ENCODE data around the gene DTX2.
"Not testable (repeated sequence)": the region's sequence is repeated elsewhere in the genome, so short reads cannot be mapped to it uniquely, and the experiment has no call there.

The DTX2 gene

DNA sequence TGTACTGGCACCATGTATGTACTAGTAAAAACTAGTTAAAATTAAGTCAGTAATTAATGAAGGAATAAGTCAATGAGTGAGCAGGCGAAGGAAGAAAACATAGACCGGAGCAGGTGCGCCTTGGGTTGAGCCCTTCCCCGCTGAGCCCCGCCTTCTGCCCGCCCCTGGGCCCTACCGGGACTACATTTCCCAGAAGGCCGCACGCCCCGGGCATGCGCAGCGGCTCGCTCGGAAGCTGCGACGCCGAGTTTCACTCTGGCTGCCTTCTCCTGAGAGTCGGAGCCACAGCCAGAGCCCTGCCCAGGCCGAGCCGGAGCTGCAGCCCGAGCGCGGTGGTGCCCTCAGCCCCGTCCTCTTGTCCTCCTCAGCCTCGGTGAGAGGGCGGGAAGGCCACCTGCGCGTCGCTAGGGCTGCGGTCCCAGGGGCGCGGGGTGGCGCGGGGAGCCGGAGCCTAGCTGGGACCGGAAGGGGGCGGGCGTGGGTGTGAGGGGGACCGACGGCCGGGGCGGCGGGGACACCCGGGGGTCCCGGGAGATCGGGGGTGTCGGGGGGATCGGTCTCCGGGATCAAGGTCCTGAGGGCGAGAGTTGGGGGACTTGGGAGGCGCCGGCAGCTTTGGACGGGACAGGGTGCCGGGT is at the start of gene DTX2:
DTX2 (plus strand) TSS at position 246 of the 638 bp plus-strand sequence. CDS start 18,801 bp downstream, outside the sequence.
- DNase-seq = not testable (repeated sequence)

DNA sequence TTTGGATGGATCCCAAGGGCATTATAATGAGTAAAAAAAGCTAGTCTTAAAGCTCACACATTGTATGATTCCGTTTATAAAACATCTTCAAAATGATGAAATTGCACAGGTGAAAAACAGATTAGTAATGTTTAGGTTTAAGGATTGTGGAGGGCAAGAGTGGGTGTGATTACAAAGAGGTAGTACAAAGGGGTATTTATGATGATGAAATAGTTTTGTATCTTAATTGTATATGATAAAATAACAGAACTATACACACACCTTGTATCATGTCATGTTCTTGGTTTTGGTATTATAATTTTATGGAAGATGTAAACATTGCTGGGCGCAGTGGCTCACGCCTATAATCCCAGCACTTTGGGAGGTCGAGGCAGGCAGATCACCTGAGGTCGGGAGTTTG is 49.3 kb upstream of the DTX2 start:
- DNase-seq = no peak

- not testable (repeated sequence) for DNase-seq
Observed at GRCh38 chr7:76417654-76418310, 43.7 kb upstream of the DTX2 start.

DNA sequence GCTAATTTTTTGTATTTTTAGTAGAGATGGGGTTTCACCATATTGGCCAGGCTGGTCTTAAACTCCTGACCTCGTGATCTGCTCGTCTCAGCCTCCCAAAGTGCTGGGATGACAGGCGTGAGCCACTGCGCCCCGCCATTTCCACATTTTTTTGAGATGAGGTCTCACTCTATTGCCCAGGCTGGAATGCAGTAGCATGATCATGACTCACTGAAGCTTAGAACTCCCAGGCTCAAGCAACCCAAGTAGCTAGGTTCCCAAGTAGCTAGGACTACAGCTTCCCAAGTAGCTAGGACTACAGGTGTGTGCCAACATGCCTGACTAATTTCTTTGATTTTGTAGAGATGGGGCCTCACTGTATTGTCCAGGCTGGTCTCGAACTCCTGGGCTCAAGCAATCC is 40.4 kb upstream of the DTX2 start:
- not testable (repeated sequence) for DNase-seq

DNA sequence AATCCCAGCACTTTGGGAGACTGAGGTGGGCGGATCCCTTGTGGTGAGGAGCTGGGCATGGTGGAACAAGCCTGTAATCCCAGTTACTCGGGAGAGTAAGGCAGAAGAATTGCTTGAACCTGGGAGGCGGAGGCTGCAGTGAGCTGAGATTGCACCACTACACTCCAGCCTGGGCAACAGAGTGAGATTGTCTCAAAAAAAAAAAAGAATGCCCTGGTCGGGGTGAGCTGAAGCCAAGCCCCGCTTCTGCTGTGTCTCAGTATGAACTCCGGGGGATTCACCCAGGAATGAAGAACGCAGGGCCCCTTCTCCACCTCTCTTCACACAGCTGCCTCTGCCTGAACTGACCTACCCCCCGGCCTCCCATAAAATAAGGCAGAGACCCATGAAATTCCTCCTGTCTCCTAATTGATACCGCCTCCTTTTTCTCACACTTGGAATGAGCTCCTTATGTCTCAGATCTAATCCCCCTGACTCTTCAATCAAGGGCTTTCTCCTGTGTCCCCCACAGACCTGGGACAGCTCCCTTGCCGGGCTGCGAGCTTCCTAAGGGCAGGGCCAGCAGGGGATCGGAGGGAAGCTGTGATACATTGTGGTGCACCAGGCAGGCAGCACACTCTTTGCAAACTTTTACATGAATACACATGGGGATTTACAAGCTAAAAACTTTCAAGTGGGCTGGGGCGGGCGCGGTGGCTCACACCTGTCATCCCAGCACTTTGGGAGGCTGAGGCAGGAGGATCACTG is 37.7 kb upstream of the DTX2 start:
- DNase-seq = no peak

- DNase-seq = no peak
Observed at GRCh38 chr7:76424413-76425111, 36.9 kb upstream of the DTX2 start, which contains the start of gene ZP3. TSS of gene ZP3 (plus strand) at chr7:76424950. CDS start at chr7:76424965, 15 bp downstream.

DNA sequence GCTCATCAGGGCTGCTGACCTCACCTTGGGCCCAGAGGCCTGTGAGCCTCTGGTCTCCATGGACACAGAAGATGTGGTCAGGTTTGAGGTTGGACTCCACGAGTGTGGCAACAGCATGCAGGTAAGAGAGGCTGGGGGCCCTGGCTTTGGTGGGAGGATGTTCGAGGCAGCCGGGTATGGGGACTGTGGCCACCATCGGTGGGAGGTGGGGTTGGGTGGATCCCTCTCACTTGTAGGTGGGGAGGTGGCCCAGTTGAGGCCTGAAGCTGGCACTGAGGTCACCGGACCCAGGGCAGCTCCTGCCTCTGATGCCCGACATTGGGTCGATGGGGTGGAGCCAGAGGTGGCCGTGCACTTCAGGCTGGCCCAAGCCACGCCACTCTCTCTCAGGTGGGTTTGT is 36.4 kb upstream of the DTX2 start:
- no peak for DNase-seq

DNA sequence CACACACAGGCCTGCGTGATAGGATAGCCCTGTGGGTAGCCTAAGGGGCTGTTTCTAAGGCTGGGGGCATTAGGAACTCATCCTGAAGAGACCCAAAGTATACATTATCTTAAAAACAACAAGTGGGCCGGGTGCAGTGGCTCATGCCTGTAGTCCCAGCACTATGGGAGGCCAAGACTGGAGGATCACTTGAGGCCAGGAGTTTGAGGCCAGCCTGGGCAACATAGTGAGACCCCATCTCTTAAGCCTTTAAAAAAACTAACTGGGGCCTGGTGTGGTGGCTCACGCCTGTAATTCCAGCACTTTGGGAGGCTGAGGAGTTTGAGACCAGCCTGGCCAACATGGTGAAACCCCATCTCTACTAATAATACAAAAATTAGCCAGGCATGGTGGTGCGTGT is 36.0 kb upstream of the DTX2 start:
- not testable (repeated sequence) for DNase-seq

GRCh38 chr7:76426246-76426645 is 35.3 kb upstream of the DTX2 start:
- no peak for DNase-seq

- no peak for DNase-seq
Observed at GRCh38 chr7:76427635-76428034, 33.9 kb upstream of the DTX2 start.

DNA sequence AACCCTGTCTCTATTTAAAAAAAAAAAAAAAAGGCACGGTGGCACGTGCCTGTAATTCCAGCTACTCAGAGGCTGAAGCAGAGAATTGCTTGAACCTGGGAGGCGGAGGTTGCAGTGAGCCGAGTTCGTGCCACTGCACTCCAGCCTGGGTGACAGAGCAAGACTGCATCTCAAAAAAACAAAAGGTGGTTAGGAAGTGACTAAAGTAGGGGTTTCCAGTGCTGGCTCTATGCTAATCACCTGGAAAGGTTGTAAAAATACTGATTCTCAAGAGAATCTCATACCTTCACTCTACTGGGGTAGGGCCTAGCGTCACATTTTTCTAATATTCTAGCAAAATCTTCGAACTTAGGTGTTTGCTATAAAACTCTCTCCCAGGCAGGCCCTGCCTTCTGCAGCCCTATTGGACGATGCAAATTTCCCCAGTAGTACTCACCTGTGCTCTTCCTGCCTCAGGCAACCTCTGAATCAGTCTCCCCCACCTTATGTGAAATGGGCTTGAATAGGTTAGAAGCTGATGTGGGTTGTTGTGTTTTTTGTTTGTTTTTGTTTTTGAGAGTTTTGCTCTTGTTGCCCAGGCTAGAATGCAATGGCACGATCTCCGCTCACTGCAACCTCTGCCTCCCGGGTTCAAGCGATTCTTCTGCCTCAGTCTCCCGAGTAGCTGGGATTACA is 33.2 kb upstream of the DTX2 start:
- no peak for DNase-seq

GRCh38 chr7:76428868-76429805 is 32.4 kb upstream of the DTX2 start:
- no peak for DNase-seq

DNA sequence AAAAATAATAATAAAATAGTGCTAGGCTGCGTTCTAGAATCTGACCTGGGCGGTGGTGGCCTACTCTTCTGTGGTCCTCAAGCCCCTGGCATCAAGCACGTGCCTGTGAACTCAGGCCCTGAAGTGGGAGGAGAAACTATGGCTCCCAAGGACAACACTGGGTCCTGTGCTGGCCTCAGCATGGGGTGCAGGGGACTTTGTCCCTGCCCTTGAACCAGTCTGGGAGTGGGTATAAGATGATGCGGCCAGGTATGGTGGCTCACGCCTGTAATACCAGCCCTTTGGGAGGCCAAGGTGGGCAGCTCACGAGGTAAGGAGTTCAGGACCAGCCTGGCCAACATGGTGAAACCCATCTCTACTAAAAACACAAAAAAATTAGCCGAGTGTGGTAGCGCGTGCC is 31.3 kb upstream of the DTX2 start:
- DNase-seq = no peak

GRCh38 chr7:76430836-76431235 is 30.7 kb upstream of the DTX2 start:
- no peak for DNase-seq

- DNase-seq = peak; percentile 70
Observed at GRCh38 chr7:76437873-76438272, 23.6 kb upstream of the DTX2 start.

DNA sequence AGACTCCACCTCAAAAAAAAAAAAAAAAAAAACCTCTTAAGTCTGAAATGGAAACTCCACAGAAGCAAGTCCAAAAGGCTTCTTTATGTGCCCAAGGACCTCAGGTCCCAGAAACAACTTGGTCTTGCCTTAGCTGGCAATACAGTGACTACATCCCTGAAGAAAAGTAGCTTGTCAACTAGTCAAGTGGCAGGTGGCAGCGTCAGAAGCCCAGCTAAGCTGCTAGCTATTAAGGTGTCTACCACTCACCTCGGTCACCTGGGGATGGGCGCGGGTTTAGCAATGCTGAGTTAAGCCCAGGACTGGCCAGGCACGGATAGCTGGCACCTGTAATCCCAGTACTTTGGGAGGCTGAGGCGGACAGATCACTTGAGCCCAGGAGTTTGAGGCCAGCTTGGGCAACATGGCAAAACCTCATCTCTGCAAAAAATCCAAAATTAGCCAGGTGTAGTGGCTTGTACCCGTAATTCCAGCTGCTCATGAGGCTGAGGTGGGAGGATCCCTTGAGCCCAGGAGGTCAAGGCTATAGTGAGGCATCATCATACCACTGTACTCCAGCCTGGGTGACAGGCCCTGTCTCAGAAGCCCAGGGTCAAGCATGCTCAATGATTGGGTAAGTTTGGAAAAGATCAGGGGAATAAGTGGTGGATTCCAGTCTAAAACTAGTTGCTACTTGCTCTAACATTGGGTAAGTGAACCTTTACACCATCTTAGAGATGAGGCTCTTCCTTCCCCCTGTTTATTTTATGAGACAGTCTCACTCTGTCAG is 22.2 kb upstream of the DTX2 start:
- not testable (repeated sequence) for DNase-seq

DNA sequence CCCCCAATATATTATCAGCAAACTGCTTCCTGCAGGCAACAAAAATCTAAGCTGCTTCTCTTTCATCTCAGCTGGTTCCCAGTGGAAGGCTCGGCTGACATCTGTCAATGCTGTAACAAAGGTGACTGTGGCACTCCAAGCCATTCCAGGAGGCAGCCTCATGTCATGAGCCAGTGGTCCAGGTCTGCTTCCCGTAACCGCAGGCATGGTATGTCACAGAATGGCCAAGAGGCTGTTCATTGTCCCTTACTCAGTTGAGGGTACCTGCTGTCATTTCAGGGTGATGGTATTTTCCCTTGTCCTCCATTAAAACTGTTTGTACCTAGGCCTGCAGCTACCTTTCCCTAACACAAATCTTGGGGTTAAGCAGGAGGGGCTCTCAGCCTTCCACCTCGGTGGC is 21.1 kb upstream of the DTX2 start:
- DNase-seq = not testable (repeated sequence)

GRCh38 chr7:76441792-76442191 is 19.7 kb upstream of the DTX2 start:
- DNase-seq = not testable (repeated sequence)

DNA sequence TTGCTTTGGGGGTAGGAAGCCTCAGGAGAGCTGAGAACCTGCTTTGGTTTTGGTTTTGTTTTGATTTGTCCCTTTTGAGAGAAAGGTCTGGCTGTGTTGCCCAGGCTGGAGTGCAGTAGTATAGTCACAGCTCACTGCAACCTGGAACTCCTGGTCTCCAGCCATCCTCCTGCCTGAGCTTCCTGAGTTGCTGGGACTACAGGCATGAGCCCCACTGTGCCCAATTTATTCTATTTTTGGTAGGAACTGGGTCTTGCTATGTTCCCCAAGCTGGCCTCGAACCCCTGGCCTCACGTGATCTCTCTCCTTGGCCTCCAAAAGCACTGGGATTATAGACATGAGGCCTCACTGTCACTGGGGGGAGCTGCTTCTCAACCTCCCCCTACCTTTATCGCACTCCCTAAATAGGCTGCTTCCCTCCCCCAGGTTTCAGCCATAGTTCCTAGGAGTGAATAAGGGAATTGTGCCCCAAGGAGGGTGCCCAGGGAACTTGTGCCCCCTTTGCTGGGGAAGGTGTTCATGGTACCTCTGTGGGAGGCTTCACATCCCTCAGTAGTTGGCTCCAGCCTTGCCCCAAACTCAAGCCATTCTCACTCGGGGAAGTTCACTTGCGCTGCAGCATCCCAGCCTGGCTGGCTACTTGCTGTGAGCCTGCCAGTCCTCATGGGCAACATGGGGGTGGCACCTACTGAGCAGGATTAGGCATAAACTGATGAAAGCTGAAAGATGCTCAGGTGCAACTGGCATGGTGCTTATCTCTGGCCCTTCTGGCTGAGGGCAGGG is 18.7 kb upstream of the DTX2 start:
- not testable (repeated sequence) for DNase-seq

DNA sequence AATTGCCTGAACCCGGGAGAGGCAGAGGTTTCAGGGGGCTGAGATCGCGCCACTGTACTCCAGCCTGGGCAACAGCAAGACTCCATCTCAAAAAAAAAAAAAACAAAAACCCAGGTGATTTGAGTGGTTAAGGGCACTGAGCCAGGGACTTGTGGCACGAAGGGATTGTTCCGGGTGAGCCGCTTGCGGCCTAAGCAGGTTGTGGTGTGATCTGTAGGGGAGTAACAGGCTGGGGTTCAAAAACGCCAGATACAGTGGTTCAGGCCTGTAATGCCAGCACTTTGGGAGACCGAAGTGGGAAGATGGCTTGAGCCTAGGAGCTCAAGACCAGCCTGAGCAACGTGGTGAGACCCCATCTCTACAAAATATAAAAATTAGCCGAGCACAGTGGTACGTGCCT is 17.7 kb upstream of the DTX2 start:
- DNase-seq = not testable (repeated sequence)
